Thoracic aorta (tissue), 2 donors: Measurements from ENCODE around the gene SPRN. TPM values are rescaled to one million over a fixed set of nuclear protein-coding genes. Genes with fewer than 3 reads are reported as not detected.
"Not testable (repeated sequence)": the region's sequence is repeated elsewhere in the genome, so short reads cannot be mapped to it uniquely, and the experiment has no call there.

Experiments used
- ATAC-seq: fragments of 150-250 bp; one replicate; pipeline ENCODE4 v1.8.0; 2017; ENCODE audit warnings: low read depth; ENCODE audit not compliant: insufficient number of reproducible peaks, low FRiP score
- DNase-seq: peaks from one replicate; pipeline ENCODE4 v3.0.0-alpha.2; 2020; ENCODE audit warnings: low spot score
- H3K27ac ChIP-seq, 2 donors: fragments of 200-600 bp; sonication (generic); 1 replicate in 1 of 2; 2 replicates in 1 of 2; pipeline ENCODE4 v1.5.1; 2016; ENCODE audit warnings: mild to moderate bottlenecking in 2 of 2, moderate library complexity in 2 of 2
- H3K27me3 ChIP-seq: fragments of 200-600 bp; sonication (generic); replicated peaks from 2 replicates; pipeline ENCODE4 v1.6.0; 2016; ENCODE audit warnings: mild to moderate bottlenecking; ENCODE audit not compliant: insufficient read depth
- H3K36me3 ChIP-seq: fragments of 200-600 bp; sonication (generic); one replicate; pipeline ENCODE4 v1.5.1; 2016
- H3K4me1 ChIP-seq, 2 donors: fragments of 200-600 bp; sonication (generic); 1 replicate in 1 of 2; 2 replicates in 1 of 2; pipeline versions ENCODE4 v1.5.1 to v1.6.0; 2016; ENCODE audit warnings: low read depth in 2 of 2, mild to moderate bottlenecking in 1 of 2; ENCODE audit not compliant: control insufficient read depth in 1 of 2
- H3K4me3 ChIP-seq: fragments of 200-600 bp; sonication (generic); 2 replicates; pipeline ENCODE4 v1.5.1; 2016; ENCODE audit warnings: mild to moderate bottlenecking
- H3K9me3 ChIP-seq: fragments of 200-600 bp; sonication (generic); 2 replicates; pipeline ENCODE4 v1.5.1; 2016
- CTCF ChIP-seq: fragments of 200-600 bp; sonication (generic); IDR thresholded peaks from one replicate; pipeline ENCODE4 v1.5.1; 2019; ENCODE audit warnings: antibody characterized with exemption
- total RNA-seq, 2 donors: library from RNA; depleted of rRNA; stranded (reverse); fragments of >200 nt; gene quantifications; one replicate each; pipeline versions ENCODE4 v1.1.0 to v1.2.3, GENCODE V29; 2016

SPRN gene
- total RNA-seq, 2 donors from 2014 or later: not detected

GRCh38 chr10:133377025-133377817, 47.2 kb downstream of the SPRN start:
- DNase-seq: no peak
- TF ChIP-seq CTCF: no peak
- no peaks in the 10 kb centered on the region for H3K27me3 ChIP-seq
- peaks cover 15 to 34% of the 10 kb centered on the region in 2 donors for H3K4me1 ChIP-seq
- H3K27ac ChIP-seq: no peak overlapping the region
- no peaks in the 10 kb centered on the region for H3K36me3 ChIP-seq
- H3K9me3 ChIP-seq: no peaks in the 10 kb centered on the region
- ATAC-seq: no peak
- peak overlapping the region; percentile 97 for H3K4me3 ChIP-seq

DNA sequence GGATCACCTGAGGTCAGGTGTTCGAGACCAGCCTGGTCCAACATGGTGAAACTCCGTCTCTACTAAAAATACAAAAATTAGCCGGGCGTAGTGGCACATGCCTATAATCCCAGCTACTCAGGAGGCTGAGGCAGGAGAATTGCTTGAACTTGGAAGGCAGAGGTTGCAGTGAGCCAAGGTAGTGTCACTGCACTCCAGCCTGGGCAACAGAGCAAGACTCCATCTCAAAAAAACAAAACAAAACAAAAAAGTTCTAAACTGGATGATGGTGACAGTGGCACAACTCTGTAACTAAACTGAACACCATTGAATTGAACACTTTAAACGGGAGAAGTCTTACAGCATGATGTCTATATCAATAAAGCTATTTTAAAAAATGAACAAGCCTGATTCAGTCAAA, 48.2 kb downstream of the SPRN start:
- H3K27me3 ChIP-seq, H3K36me3 ChIP-seq, H3K4me3 ChIP-seq, DNase-seq, H3K27ac ChIP-seq, ATAC-seq, H3K9me3 ChIP-seq: not testable (repeated sequence)
- H3K4me1 ChIP-seq: peaks cover 16 to 38% of the 10 kb centered on the region in 2 donors

- Histone ChIP-seq H3K4me3 (no peak overlapping the region), H3K9me3 (no peaks in the 10 kb centered on the region), H3K4me1 (peaks cover 16 to 33% of the 10 kb centered on the region in 2 donors), H3K27ac (no peak overlapping the region), H3K36me3 (peaks cover 2% of the 10 kb centered on the region), H3K27me3 (no peaks in the 10 kb centered on the region)
- DNase-seq (no peak), ATAC-seq (no peak)
- no peak for TF ChIP-seq CTCF
Observed at GRCh38 chr10:133375357-133376115, 48.9 kb downstream of the SPRN start.

- no peaks in the 10 kb centered on the region for H3K9me3 ChIP-seq
- H3K27ac ChIP-seq: peak within 1 kb of the TSS; percentile 56 to 58
- peaks cover 21% of the 10 kb centered on the region for H3K36me3 ChIP-seq
- H3K4me3 ChIP-seq: peak within 1 kb of the TSS; percentile 86
- H3K4me1 ChIP-seq: peaks cover 12 to 22% of the 10 kb centered on the region in 2 donors
- no peaks in the 10 kb centered on the region for H3K27me3 ChIP-seq
- DNase-seq (peak; percentile 81), ATAC-seq (peak; percentile 91)
- TF ChIP-seq CTCF: no peak
Observed at GRCh38 chr10:133373174-133374090, 51.0 kb downstream of the SPRN start, which contains the start of gene ECHS1. TSS of gene ECHS1 (minus strand) at chr10:133373354. CDS start at chr10:133373333, 21 bp downstream.

- no peak for ATAC-seq
- Histone ChIP-seq H3K36me3 (peaks cover 25% of the 10 kb centered on the region), H3K4me3 (peak overlapping the region; percentile 86), H3K27me3 (no peaks in the 10 kb centered on the region), H3K27ac (no peak overlapping the region), H3K9me3 (no peaks in the 10 kb centered on the region), H3K4me1 (peaks cover 8 to 16% of the 10 kb centered on the region in 2 donors)
- TF ChIP-seq CTCF: no peak
- DNase-seq: no peak
Observed at GRCh38 chr10:133372507-133372906, 51.9 kb downstream of the SPRN start.

Other genes with a start within 250 kb of the SPRN start
- not detected for gene UTF1, start 194.4 kb downstream of the SPRN start, total RNA-seq
- gene VENTX, start 186.8 kb downstream of the SPRN start, total RNA-seq: 1 to 10 TPM; 5.1 to 9.5 TPM
- 10 to 100 TPM in 1 of 2 donors, 1 to 10 TPM in 1; 7.2 to 14.0 TPM for gene ADAM8, start 147.8 kb downstream of the SPRN start, total RNA-seq
- gene TUBGCP2, start 115.8 kb downstream of the SPRN start, total RNA-seq: 10 to 100 TPM; 51.2 to 65.5 TPM
- 10 to 100 TPM; 20.0 to 33.2 TPM for gene ZNF511, start 115.7 kb downstream of the SPRN start, total RNA-seq
- gene CALY, start 87.7 kb downstream of the SPRN start, total RNA-seq: not detected
- not detected for gene PRAP1, start 77.3 kb downstream of the SPRN start, total RNA-seq
- gene FUOM, start 66.6 kb downstream of the SPRN start, total RNA-seq: 10 to 100 TPM; 13.1 to 26.1 TPM
- gene ECHS1, start 51.3 kb downstream of the SPRN start, total RNA-seq: 10 to 100 TPM; 27.5 to 64.6 TPM
- gene PAOX, start 45.4 kb downstream of the SPRN start, total RNA-seq: 1 to 10 TPM; 7.0 to 9.1 TPM
- 10 to 100 TPM; 18.0 to 18.6 TPM for gene MTG1, start 30.5 kb downstream of the SPRN start, total RNA-seq
- 10 to 100 TPM; 10.6 to 12.1 TPM for gene SCART1, start 29.3 kb upstream of the SPRN start, total RNA-seq
- gene CYP2E1, start 102.7 kb upstream of the SPRN start, total RNA-seq: 1 to 10 TPM; 2.9 to 5.3 TPM
- gene SYCE1, start 141.0 kb upstream of the SPRN start, total RNA-seq: 1 to 10 TPM in 1 of 2 donors, not detected in 1; 1.8 TPM
- not detected for gene FRG2B, start 202.2 kb upstream of the SPRN start, total RNA-seq